Tibial nerve (tissue), 4 donors: ENCODE data around the gene CFD. TPM values are rescaled to one million over a fixed set of nuclear protein-coding genes. Genes with fewer than 3 reads are reported as not detected.

ENCODE experiments used
- DNase-seq, 2 donors: peaks; one replicate each; pipeline ENCODE4 v3.0.0-alpha.2; 2019; ENCODE audit warnings: low spot score in 2 of 2
- H3K27ac ChIP-seq, 4 donors: fragments of 200-600 bp; sonication (generic) in 3 of 4; one replicate each; pipeline ENCODE4 v1.5.1; 2017 to 2019; ENCODE audit warnings: mild to moderate bottlenecking in 1 of 4
- H3K27me3 ChIP-seq, 2 donors: fragments of 200-600 bp; sonication (generic) in 1 of 2; one replicate each; pipeline versions ENCODE4 v1.5.1 to v1.6.0; 2017 to 2019
- H3K36me3 ChIP-seq, 3 donors: fragments of 200-600 bp; sonication (generic); one replicate each; pipeline ENCODE4 v1.5.1; 2018 to 2019
- H3K4me1 ChIP-seq, 4 donors: fragments of 200-600 bp; sonication (generic) in 3 of 4; one replicate each; pipeline ENCODE4 v1.5.1; 2017 to 2019
- H3K4me3 ChIP-seq, 4 donors: fragments of 200-600 bp; sonication (generic) in 3 of 4; one replicate each; pipeline ENCODE4 v1.5.1; 2017 to 2019; ENCODE audit warnings: mild to moderate bottlenecking in 1 of 4, moderate library complexity in 1 of 4
- H3K9me3 ChIP-seq, 4 donors: fragments of 200-600 bp; sonication (generic) in 3 of 4; one replicate each; pipeline ENCODE4 v1.5.1; 2017 to 2019
- EP300 ChIP-seq, 2 donors: sonication (generic); formaldehyde crosslinking; IDR thresholded peaks; one replicate each; pipeline ENCODE4 v1.6.1; 2017; ENCODE audit warnings: antibody characterized with exemption in 2 of 2, mild to moderate bottlenecking in 1 of 2
- POLR2A ChIP-seq, 2 donors: fragments of 450-650 bp; IDR thresholded peaks; one replicate each; pipeline ENCODE4 v1.6.1; 2017; ENCODE audit warnings: antibody characterized with exemption in 2 of 2, mild to moderate bottlenecking in 2 of 2, moderate library complexity in 2 of 2
- WGBS, 2 donors: methylation state at CpG; one replicate each; pipeline ENCODE4 v1.1.5; 2018; 5-methylcytosine and 5-hydroxymethylcytosine counted together
- total RNA-seq, 4 donors: library from RNA; depleted of rRNA; stranded (reverse); fragments of >200 nt; gene quantifications; one replicate each; pipeline ENCODE4 v1.1.0, GENCODE V29; 2016
- TF ChIP-seq, protein P1 (sequence below), 5 experiments: fragments of 200-600 bp in 3 of 5; fragments of 450-650 bp in 2 of 5; sonication (generic) in 3 of 5; IDR thresholded peaks; one replicate each; pipeline ENCODE4 v1.5.1; 2016 to 2019; ENCODE audit warnings: antibody characterized with exemption in 5 of 5, mild to moderate bottlenecking in 3 of 5, moderate library complexity in 2 of 5

Gene CFD
- total RNA-seq, 4 donors from 2014 or later, result 1,040 to 7,538 (median 2,843) TPM

DNA sequence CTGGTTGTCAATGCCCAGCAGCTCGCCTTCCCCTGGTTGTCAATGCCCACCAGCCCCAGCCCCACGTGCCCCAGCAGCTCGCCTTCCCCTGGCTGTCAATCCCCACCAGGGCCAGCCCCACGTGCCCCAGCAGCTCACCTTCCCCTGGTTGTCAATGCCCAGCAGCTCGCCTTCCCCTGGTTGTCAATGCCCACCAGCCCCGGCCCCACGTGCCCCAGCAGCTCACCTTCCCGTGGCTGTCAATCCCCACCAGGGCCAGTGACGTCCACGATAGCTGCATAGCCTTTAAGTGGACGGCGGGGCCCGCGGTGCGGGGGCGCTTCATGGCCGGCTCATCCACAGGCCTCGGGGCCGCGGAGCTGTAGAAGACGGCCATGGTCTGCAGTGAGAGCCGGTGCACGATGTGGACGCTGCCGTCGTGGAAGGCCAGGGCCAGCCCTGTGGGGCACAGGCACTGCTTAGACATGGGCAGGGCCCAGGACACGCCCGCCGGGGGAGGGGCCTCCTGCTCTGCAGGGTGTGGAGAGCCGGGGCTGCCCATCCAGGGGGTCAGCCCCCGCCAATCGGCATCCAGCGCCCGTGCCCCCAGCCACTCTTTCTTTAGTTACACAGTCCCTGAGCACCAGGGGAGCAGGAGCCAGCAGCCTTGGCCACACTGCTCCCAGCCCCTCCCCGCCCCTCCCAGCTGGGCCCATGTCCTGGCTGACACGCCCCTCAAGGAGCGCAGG lies 20.4 kb downstream of the CFD start:
- no peaks in the 10 kb centered on the region for H3K4me1 ChIP-seq
- H3K27me3 ChIP-seq, result no peaks in the 10 kb centered on the region
- TF ChIP-seq, protein P1, sequence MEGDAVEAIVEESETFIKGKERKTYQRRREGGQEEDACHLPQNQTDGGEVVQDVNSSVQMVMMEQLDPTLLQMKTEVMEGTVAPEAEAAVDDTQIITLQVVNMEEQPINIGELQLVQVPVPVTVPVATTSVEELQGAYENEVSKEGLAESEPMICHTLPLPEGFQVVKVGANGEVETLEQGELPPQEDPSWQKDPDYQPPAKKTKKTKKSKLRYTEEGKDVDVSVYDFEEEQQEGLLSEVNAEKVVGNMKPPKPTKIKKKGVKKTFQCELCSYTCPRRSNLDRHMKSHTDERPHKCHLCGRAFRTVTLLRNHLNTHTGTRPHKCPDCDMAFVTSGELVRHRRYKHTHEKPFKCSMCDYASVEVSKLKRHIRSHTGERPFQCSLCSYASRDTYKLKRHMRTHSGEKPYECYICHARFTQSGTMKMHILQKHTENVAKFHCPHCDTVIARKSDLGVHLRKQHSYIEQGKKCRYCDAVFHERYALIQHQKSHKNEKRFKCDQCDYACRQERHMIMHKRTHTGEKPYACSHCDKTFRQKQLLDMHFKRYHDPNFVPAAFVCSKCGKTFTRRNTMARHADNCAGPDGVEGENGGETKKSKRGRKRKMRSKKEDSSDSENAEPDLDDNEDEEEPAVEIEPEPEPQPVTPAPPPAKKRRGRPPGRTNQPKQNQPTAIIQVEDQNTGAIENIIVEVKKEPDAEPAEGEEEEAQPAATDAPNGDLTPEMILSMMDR (IDR thresholded peaks at IDR 0.05), result no peak
- TF ChIP-seq POLR2A (IDR thresholded peaks at IDR 0.05) (no peak), EP300 (IDR thresholded peaks at IDR 0.05) (no peak)
- no peaks in the 10 kb centered on the region for H3K9me3 ChIP-seq
- peaks cover 0 to 92% (median 17%) of the 10 kb centered on the region in 3 donors for H3K36me3 ChIP-seq
- no peak overlapping the region for H3K4me3 ChIP-seq
- H3K27ac ChIP-seq, result no peak overlapping the region
- DNase-seq, result no peak
- WGBS, 2 donors, result 87% methylated on average over 21 to 34 of the region's 37 CpGs

DNA sequence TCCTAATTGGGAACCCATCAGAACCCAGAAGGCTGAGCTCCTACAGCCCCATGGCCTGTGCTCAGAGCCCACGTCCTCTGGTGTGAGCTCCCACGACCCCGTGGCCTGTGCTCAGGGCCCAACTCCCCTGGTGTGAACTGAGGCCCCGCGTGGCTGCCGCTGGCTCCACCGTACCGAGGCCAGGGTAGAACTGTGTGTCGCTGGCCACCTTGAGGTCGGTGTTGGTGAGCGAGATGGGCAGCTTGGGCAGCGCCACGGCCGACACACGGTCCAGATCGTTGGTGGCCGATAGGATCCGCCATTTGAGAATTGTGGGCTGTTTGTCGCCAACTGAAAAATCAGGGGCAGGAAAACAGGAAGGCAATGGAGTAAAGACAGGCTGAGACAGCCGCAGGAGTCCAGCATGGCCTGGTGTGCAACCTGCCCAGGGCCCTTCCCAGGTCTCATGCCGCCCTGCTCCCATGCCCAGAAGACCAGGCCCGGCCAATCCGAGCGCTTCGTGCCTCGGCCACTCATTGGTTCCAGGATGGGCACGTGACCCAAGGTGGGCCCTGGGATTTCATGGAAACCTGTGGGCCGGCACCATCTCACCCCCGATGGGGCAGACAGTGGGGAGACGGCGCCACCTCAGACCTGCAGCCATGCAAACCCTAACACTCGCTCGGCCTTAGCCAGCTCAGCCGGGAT lies 22.1 kb downstream of the CFD start:
- WGBS, 2 donors, result 96% methylated on average over 24 to 30 of the region's 34 CpGs
- no peak overlapping the region for H3K27ac ChIP-seq
- TF ChIP-seq POLR2A (IDR thresholded peaks at IDR 0.05), result no peak
- TF ChIP-seq, protein P1 (IDR thresholded peaks at IDR 0.05), result no peak
- TF ChIP-seq EP300 (IDR thresholded peaks at IDR 0.05), result no peak
- H3K36me3 ChIP-seq, result peaks cover 0 to 92% (median 26%) of the 10 kb centered on the region in 3 donors
- no peaks in the 10 kb centered on the region for H3K9me3 ChIP-seq
- DNase-seq, result no peak
- no peak overlapping the region for H3K4me3 ChIP-seq
- no peaks in the 10 kb centered on the region for H3K27me3 ChIP-seq
- H3K4me1 ChIP-seq, result no peaks in the 10 kb centered on the region

DNA sequence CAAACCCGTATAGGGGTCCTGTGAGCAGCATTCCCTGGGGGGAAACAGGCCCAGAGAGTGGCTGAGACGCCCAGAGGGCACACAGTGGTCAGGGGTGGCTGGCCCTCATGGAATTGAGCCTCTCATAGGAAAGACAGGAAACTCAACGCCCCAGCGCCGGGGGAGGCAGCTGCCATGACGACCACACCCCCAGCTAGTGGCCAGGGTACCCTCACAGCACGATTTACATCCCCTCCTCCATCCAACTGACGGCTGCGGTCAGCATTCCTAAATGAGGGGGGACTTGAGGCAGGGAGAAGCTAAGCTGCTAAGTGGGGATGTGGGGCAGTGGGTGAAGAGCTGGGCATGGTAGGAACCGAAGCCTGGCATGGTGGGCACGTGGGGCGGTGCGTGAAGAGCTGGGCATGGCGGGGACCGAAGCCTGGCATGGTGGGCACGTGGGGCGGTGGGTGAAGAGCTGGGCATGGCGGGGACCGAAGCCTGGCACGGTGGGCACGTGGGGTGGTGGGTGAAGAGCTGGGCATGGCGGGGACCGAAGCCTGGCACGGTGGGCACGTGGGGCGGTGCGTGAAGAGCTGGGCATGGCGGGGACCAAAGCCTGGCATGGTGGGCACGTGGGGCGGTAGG lies 23.5 kb downstream of the CFD start:
- Histone ChIP-seq H3K27me3 (no peaks in the 10 kb centered on the region), H3K27ac (no peak overlapping the region), H3K36me3 (peaks cover 0 to 96% (median 26%) of the 10 kb centered on the region in 3 donors), H3K9me3 (no peaks in the 10 kb centered on the region), H3K4me3 (no peak overlapping the region), H3K4me1 (no peaks in the 10 kb centered on the region)
- TF ChIP-seq POLR2A (IDR thresholded peaks at IDR 0.05) (no peak), EP300 (IDR thresholded peaks at IDR 0.05) (no peak)
- TF ChIP-seq, protein P1 (IDR thresholded peaks at IDR 0.05), result no peak
- no peak for DNase-seq
- 92% methylated on average over 30 of the region's 30 CpGs for WGBS, 2 donors

DNA sequence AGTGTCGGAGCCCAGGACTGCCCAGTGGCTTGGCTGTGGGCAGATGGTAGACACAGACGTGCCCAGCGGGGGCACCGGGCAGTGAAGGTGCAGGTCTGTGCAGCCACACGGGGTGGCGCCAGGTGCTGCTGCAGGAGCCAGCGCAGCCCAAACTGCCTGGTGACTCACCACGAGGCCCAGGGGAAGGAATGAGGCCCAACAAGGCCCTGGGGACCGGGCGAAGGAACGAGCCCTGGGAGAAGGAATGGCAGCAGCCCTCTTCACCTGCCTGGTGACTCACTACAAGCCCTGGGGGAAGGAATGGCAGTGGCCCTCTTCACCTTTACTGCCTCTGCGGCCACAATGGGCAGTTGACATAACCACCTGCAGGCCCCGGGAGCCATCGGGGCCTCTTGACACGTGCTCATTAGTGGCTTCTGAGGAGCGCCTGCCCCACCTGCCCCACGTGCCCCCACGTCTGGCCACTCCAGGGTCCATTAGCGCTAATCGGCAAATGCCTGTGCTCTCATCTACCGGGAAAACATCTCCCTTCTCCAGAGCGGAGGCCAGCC lies 24.3 kb downstream of the CFD start:
- DNase-seq, result no peak
- no peak overlapping the region for H3K27ac ChIP-seq
- no peak overlapping the region for H3K4me3 ChIP-seq
- no peaks in the 10 kb centered on the region for H3K4me1 ChIP-seq
- TF ChIP-seq POLR2A (IDR thresholded peaks at IDR 0.05) (no peak), EP300 (IDR thresholded peaks at IDR 0.05) (no peak)
- TF ChIP-seq, protein P1 (IDR thresholded peaks at IDR 0.05), result no peak
- WGBS, 2 donors, result 84 to 91% methylated on average over 22 of the region's 22 CpGs
- H3K27me3 ChIP-seq, result no peaks in the 10 kb centered on the region
- no peaks in the 10 kb centered on the region for H3K9me3 ChIP-seq
- H3K36me3 ChIP-seq, result peaks cover 0 to 100% (median 26%) of the 10 kb centered on the region in 3 donors
